ENCODE results near the gene FRMD6.

GRCh38 chr14:51620056-51620455 lies 31.7 kb upstream of the FRMD6 start:
- TF ChIP-seq POLR2AphosphoS5 (IDR thresholded peaks at IDR 0.05) (no peak), TAF1 (IDR thresholded peaks at IDR 0.05; ENCODE audit: low read depth) (no peak), SMC3 (conservative IDR thresholded peaks at IDR 0.05; ENCODE audit: poor library complexity) (no peak)
- TF ChIP-seq, protein P1, sequence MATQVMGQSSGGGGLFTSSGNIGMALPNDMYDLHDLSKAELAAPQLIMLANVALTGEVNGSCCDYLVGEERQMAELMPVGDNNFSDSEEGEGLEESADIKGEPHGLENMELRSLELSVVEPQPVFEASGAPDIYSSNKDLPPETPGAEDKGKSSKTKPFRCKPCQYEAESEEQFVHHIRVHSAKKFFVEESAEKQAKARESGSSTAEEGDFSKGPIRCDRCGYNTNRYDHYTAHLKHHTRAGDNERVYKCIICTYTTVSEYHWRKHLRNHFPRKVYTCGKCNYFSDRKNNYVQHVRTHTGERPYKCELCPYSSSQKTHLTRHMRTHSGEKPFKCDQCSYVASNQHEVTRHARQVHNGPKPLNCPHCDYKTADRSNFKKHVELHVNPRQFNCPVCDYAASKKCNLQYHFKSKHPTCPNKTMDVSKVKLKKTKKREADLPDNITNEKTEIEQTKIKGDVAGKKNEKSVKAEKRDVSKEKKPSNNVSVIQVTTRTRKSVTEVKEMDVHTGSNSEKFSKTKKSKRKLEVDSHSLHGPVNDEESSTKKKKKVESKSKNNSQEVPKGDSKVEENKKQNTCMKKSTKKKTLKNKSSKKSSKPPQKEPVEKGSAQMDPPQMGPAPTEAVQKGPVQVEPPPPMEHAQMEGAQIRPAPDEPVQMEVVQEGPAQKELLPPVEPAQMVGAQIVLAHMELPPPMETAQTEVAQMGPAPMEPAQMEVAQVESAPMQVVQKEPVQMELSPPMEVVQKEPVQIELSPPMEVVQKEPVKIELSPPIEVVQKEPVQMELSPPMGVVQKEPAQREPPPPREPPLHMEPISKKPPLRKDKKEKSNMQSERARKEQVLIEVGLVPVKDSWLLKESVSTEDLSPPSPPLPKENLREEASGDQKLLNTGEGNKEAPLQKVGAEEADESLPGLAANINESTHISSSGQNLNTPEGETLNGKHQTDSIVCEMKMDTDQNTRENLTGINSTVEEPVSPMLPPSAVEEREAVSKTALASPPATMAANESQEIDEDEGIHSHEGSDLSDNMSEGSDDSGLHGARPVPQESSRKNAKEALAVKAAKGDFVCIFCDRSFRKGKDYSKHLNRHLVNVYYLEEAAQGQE (IDR thresholded peaks at IDR 0.05; ENCODE audit: borderline replicate concordance) = no peak
